G401.6 (cell line): ENCODE data around the gene AWAT1.
"Not testable (repeated sequence)": the region's sequence is repeated elsewhere in the genome, so short reads cannot be mapped to it uniquely, and the experiment has no call there.

Experiments used
- FAIRE-seq: peaks from 2 replicates; lab custom pipeline; 2012; peaks lifted over from hg19 to GRCh38; lab: Jason Lieb, UNC

Gene AWAT1

DNA sequence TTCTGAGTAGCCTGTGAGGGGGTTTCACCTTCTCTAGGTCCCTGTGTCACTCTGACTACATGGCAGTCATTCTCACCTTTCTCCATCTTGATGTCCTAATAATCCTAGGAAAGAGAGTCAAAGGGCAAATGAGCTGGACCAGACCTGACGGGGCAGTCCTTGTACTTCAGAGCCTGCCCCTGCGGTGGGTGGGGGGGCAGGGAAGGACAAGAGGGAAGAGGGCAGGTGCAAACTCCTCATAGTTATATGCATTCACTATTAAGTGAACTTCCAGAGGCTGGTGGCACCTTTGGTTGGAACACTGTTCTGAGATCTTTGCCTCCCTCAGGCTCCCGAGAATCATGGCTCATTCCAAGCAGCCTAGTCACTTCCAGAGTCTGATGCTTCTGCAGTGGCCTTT lies at the start of gene AWAT1:
Gene AWAT1 (plus strand): TSS at position 301 of the 400 bp plus-strand sequence. CDS start 41 bp downstream, at position 342.
- no peak for FAIRE-seq

DNA sequence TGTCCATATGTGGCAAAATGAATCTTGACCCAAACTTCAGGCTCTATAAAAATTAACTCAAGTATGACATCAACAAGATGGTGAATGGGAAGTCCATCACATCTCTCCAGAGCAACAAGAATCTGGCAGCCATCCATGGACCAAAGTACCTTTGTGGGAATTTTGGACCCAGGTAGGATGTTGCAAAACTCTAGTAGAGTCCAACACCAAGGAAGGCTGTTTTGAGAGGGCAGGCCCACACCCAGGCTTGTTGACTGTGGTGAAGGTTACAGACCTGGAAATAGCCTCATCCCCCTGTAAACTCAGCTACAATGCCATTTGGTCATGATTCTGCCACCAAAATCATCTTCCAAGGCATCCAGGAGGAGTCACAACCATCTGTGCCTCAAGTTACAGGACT lies 44.2 kb upstream of the AWAT1 start:
- FAIRE-seq: no peak

DNA sequence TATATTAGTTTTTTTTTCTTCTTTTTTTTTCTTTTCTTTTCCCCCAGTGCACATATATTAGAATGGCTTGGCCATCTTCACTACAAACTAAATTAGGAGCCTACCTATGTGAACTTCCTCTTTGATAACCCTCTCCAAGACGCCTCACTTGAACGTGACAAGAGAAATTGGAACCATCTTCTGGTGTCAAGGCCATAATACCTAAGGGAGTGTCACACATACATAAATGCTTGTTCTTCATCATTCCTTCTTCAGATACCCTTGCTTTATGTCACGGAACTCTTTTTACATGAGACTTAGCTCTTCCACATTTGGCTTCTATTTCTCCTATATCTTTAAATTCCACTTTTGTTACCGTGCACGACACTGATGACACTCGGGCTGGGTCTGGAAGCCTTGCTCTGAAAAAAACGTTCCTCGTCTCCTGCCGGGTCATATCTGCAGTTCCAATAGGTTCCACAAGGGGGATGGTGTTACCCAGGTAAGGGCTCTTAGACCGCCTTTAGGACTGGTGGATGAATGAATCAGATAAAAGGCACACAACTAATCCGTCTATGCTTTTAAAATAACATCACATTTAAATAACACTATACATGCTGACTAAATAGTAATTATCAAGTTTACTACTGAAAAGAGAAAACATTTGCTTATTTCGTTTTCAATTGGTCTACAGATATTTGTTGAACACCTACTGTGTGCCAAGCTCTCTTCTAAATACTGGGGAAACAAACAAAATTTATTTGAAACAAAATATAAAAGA lies 37.3 kb upstream of the AWAT1 start:
- FAIRE-seq: peak; percentile 94

DNA sequence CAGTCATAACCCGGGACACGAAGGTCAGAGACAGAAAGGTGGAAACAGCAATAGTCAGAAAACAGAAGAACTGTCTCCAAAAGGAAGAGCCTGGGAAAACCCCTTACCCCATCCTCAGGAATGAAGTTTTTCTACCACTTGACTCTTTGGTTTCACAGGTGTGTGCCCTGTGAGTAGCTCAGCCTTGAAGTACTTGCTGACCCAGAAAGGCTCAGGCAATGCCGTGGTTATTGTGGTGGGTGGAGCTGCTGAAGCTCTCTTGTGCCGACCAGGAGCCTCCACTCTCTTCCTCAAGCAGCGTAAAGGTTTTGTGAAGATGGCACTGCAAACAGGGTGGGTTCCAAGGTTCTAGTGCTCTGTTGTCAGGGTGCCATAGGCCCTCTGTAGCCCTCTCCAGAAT lies 32.7 kb upstream of the AWAT1 start:
- FAIRE-seq: no peak

DNA sequence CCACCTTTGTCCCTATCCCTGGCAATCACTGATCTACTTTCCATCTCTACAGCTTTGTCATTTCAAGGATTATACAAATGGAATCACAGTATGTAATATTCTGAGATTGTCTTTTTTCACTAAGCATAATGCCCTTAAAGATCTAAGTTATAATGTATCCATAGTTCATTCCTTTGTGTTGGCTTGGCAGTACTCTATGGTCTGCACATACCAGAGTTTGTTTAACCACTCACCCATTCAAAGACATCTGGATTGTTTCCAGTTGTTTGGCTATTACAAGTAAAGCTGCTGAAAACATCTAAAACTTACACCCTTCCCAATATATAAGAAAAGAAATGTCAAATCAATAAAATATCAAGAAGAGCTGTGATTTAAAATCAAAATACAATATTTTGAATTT lies 26.0 kb upstream of the AWAT1 start:
- FAIRE-seq: no peak

DNA sequence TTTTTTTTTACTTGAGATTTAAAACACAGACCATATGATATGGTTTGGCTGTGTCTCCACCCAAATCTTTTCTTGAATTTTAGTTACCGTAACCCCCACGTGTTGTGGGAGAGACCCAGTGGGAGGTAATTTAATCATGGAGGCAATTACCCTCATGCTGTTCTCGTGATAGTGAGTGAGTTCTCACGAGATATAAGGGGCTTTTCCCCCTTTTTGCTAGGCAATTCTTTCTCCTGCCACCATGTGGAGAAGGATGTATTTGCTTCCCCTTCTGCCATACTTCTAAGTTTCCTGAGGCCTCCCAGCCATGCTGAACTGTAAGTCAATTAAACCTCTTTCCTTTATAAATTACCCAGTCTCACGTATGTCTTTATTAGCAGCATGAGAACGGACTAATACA lies 24.9 kb upstream of the AWAT1 start:
- not testable (repeated sequence) for FAIRE-seq

DNA sequence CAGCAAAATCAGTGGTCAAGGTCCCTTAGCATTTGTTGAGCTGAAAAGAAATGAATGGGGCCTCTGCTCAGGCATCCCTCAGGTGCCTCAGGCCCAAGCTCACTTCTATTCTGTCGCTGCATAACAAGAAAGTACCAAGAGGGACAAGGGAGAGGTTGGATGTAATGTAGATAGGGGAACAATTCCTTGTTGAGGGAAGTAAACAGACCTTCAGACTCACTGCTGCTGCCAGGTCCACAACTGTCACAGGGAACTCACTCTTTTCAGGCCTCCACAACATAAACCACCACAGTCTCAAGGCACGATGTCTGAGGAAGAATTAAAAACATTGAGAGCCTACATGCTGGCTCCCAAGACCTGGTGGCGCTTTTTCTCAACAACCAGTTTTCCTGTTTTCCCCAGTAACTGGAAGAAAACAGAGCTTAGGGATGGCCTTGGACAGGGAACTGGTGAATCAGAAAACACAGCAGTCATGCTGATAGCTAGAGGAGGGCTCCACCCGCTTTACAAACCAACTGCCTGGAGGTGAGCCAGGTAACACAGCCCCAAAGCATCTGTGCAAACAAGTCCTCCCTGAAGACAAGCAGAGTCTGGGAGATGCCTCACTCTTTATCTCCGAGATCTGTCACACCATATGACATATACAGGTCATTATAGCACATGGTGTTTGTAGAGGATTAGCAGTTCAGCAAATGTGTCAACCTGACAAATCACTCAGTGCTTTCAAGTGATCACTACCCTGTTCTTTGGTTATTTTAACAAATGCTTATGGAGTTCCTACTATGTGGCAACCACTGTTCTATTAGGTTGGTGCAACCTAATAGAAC lies 14.3 kb upstream of the AWAT1 start:
- no peak for FAIRE-seq

DNA sequence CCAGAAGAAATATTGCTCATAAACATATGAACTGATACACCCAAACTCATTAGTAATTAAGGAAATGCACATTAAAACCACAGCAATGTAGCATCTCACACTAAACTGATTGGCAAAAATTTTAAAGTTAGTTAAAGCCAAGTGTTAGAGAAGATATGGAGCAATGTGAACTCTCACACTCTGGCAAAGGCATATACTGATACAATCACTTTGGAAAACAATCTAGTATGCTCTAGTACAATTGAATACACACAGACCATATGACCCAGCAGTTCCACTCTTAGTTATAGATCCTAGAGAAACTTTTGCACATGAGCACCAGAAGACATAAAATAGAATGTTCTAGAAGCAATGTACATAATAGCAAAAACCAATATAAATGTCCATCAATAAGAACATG lies 8.4 kb upstream of the AWAT1 start:
- no peak for FAIRE-seq

DNA sequence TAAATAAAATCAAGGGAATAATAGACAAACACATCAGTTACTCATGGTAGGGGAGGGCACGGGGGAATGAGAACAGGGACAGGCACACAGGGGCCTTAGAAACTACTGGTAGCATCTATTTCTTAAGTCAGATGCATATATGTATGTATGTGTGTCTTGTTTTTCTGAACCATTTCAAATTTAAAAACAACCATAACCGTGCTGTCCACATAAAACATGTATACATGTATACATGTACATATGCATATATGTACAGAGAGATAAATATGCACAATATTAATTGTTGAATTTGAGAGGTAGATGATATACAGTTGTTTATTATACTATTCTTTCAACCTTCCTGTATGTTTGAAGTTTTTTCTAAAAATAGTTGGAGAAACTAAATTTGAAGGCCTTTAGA lies 7.8 kb upstream of the AWAT1 start:
- FAIRE-seq: no peak

DNA sequence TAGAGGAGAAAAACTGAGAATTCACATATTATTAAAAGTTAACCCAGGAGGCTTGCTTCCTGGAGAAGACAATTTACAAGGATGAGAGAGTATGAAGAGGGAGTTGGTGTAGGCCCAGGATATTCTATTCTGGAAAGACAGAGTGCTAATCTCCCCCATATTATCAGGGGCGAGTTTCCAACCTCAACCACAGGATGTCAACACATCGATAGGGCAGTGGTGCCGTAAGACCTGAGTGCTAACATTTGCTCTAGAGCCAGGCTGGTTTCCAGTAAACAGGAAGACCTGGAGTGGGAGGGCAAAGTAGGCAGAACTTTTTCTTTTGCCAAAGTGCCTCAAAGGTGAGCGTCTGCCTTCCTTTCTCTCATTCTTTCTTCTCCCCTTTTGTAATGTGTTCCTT lies 2.8 kb upstream of the AWAT1 start:
- no peak for FAIRE-seq

DNA sequence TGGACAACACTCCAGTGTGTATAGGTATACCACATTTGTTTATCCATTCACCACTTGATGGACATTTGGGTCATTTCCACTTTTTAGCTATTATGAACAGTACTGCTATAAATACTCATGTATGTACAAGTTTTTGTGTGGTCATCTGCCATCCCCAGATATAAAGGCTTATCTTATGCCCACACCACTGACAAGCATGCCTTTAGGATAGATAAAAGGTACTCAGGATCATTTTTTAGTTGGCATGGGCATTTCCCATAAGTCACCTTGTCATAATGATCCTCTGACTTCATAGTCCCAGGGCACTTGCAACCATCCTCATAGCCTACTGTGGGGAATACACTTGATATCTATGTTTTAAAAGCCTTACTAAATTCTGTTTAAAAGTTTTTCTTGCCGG lies 6.3 kb downstream of the AWAT1 start:
- no peak for FAIRE-seq

DNA sequence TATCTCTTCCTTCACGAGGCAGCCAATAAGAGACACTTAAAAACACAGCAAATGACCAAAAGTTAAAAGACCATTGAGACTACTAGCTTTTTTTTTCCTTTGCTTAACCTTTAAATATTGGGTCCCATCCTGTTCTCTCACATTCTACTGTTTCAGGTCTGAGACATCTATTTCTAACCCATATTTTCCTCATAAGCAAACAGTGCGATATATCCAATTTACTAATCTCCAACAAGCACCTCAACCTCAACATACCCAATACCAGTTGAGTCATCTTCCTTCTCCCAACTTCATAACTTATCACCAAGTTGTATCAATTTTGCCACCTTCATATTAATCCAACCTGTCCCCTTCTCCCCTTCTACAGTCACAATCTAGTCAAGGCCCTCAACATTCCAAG lies 7.0 kb downstream of the AWAT1 start:
- no peak for FAIRE-seq

DNA sequence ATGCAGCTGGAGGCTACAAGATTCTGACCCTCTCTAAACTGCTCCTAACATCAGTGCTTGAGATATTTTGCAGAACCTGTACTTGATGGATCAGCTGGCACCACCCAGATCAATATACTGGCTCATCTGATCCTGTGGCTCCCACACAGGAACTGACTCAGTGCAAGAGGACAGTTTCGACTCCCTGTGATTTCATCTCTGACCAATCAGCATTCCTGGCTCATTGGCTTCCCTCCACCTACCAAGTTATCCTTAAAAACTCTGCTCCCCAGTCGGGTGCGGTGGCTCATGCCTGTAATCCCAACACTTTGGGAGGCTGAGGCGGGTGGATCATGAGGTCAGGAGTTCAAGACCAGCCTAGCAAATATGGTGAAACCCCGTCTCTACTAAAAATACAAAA lies 9.1 kb downstream of the AWAT1 start:
- FAIRE-seq: not testable (repeated sequence)

DNA sequence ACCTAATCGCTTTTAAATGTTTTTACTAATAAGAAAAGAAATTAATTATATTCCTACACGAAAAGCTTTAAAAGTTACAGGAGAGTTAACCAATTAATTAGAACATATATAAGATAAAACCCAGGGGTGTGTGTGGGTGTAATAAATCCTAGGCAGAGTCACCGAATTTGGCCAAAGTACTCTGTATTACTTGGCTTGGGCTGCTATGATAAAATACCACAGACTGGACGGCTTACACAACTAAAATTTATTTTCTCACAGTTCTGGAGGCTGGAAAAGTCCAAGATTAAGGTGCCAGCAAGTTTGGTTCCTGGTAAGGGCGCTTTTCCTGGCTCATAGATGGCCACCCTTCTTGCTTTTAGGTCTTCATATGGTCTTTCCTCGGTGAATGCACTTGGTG lies 10.4 kb downstream of the AWAT1 start:
- FAIRE-seq: no peak

DNA sequence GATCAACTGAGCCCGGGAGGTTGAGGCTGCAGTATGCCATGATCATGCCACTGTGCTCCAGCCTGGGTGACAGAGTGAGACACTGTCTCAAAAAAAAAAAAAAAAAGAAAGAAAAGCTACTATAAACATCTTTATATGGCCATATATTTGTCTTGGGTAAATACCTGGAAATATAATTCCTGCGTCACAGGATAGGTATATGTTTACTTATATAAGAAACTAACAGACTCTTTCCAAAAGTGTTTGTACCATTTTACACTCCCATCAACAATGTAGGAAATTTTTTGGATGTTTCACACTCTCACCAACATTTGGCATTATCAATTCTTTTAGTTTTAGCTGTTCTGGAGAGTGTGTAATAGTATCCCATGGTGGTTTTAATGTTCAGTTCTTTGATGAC lies 12.8 kb downstream of the AWAT1 start:
- FAIRE-seq: no peak

DNA sequence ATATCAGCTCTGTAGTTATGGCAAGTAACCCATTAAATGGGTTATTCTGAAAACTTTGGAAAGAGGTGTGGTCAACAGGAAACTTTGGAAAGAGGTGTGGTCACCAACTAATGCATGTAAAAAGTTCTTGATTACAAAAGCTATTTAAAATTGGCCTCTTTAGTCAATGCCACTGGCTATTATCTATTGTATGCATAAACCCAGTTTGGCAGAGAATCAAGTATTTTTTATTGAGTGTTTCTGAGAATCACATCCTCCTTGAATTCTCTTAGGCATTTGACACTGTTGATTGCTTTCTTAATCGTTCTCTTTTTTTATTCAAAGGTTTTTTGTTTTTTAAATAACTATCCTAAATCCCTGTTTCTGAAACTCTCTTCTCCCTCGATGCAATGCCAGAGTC lies 18.0 kb downstream of the AWAT1 start:
- no peak for FAIRE-seq

DNA sequence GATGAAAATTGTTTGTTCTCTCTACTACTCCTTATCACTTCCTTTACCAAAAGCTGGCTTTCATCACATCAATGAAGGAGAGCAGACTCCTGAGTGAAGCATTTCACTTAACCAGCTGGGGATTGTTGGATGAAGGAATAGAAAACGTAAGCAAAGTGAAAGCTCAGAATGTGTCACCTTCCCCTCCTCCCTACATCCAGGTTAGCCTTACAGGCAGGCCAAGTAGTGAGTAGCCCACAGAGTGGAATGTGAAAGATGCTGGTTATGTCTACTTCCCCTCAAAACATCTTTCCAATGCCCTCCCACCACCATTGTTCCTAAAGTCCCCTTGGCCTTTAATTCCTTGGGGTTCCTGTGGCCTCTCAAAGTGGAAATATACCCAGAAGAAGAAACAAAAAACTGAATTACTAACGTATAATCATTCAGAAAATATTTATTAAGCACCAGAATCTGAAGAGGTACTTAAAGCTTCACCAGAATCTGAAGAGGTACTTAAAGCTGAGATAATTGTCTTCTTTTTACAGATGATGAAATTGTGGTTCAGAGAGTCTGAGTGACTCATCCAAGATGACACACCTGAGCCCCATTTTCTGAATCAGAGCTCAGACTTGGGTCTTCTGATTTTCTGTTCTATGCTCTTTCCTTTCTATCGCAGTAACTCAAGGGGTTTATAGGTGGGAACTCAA lies 19.1 kb downstream of the AWAT1 start:
- FAIRE-seq: no peak

DNA sequence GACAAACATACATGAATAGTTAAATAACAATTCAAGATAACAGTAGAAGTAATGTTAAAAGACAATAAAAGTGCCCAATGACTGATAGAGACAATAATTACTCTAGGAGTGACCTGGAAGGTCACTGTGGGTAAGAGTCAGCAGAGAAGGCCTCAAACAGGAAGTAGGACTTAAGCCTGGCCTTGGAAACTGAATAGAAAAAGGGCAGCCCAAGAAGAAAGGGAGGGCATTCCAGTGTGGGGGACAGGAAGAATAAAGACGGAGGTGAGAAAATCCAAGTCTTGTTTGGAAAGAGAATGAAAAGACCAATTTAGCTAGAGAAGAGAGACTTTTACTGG lies 19.6 kb downstream of the AWAT1 start:
- FAIRE-seq: no peak

DNA sequence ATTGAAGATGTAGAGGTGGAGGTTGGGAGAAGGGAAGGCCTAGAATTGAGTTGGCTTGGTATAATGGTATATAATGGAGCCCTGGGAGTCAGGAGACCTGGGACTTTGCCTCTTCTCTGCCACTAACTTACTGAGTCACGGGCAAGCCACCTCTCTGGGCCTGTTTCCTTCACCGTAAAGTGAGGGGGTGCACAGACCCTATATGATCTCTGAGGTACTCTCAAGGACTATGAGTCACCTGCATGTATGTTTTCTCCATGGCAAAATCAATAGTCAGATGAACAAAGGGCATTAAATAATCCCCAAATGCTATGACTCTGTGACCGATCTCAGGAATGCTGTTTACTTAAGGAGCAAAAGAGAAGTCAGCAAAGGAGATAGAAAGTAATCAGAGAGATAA lies 20.5 kb downstream of the AWAT1 start:
- FAIRE-seq: no peak

DNA sequence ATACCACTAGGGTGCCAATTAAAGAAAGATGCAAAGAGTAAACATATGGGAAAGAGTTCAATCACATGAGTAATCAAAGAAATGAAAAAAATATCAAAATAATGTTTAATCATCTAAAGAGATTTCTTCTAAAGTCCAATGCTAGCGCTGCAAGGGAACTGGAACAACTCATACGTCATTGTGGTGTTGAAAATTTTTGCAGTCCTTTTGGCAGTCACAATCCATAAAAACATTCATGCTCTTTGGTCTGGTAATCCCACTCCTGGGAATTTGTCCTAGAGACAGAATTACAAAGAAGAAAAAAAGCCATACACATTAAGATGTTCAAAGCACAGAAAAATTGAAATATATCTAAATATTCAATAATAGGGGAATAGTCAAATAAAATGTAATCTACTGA lies 21.0 kb downstream of the AWAT1 start:
- FAIRE-seq: no peak

DNA sequence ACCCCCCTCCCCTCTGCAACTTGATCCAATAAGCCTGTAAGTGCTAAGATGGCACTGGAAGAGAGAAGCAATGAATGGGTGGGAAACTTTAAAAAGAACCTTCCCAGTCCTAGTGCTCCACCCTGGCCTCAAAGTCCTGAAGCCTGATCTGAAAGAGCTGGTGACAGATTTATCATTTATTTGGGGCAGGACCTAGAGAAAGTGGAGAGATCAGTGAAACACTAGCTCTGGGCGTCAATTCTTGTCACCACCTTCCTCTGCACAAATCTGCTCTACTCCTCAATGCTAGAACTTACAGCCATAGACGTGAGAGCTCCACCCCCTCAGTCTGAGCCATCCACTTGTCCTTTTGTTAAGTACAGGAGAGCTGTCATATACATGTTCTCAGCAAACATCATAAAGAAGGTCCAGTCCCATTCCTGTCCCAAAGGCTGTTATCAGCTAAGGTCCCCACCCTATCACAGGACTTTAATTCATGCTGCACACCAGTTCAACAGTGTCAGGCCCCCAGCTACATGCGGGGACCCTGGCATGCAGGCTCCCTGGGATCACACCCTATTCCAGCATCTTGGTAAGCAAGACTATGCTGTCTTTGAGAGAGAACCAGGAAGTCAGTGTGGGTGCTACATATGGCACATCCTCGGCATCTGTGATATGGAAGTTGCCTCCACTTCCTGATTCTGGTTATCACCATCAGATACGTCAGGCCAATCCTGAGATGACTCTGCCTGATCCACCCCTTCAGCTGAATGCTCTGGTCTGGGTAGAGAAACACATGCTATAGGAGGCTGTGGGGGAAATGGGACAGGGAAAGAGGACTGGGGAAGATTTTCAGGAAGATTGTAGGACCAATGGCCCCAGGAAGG lies 23.2 kb downstream of the AWAT1 start:
- FAIRE-seq: no peak

DNA sequence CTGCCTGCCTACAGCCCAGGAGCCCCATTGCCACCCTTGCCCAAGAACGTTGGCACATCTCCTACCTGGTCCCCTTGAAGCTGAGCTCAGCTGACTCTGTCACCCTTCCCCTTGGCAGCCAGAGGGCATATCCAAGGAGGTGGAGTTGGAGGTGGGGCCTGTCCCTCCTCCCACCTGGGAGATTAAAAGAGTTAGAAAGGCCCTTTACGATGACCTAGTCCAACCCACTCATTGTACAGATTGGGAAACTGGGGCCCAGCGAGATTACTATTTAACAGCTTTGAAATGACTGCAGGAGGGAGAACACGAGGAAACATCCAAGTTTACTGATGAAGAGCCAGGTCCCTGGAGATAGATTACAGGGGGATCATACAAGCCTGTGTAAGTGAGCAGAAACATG lies 25.6 kb downstream of the AWAT1 start, which contains the start of gene P2RY4:
Gene P2RY4 (minus strand): TSS at position 101 of the 400 bp plus-strand sequence. CDS start 580 bp downstream, outside the sequence.
- FAIRE-seq: no peak
